Fibroblast of lung (primary cell): Measurements from ENCODE around the gene MAGI2. TPM values are rescaled to one million over a fixed set of nuclear protein-coding genes. Genes with fewer than 3 reads are reported as not detected.

ENCODE experiments used
- DNase-seq, 2 donors: peaks; one replicate each; pipeline versions ENCODE4 v3.0.0 to v3.0.0-alpha.2; 2010; ENCODE audit warnings: low read depth in 2 of 2
- H2AFZ ChIP-seq: 2 replicates; pipeline ENCODE4 v1.5.1; 2012; ENCODE audit warnings: low read length, control low read depth, inconsistent platforms
- H3K27ac ChIP-seq: 2 replicates; pipeline ENCODE4 v1.5.1; 2011; ENCODE audit warnings: low read length, control low read depth; ENCODE audit not compliant: insufficient read depth
- H3K27me3 ChIP-seq: 2 replicates; pipeline ENCODE4 v1.5.1; 2011; ENCODE audit warnings: mild to moderate bottlenecking, low read length; ENCODE audit not compliant: control insufficient read depth, insufficient read depth
- H3K36me3 ChIP-seq: 2 replicates; pipeline ENCODE4 v1.5.1; 2011; ENCODE audit warnings: low read length; ENCODE audit not compliant: control insufficient read depth, insufficient read depth
- H3K4me1 ChIP-seq: 2 replicates; pipeline ENCODE4 v1.5.1; 2011; ENCODE audit warnings: low read length; ENCODE audit not compliant: control insufficient read depth, insufficient read depth; ENCODE audit errors: extremely low read depth
- H3K4me2 ChIP-seq: 2 replicates; pipeline ENCODE4 v1.5.1; 2011; ENCODE audit warnings: low read length, control low read depth; ENCODE audit not compliant: insufficient read depth; ENCODE audit errors: extremely low read depth
- H3K4me3 ChIP-seq, 4 experiments: fragments of 200-600 bp in 1 of 4; sonication (generic) in 1 of 4; replicated peaks in 1 of 4; 2 replicates each; pipeline ENCODE4 v1.5.1; 2011 to 2016; ENCODE audit warnings: low read length in 4 of 4, low read depth in 3 of 4, mild to moderate bottlenecking in 3 of 4, control low read depth in 2 of 4, inconsistent platforms in 1 of 4, mixed read lengths in 1 of 4; ENCODE audit not compliant: insufficient read depth in 1 of 4; ENCODE audit errors: control extremely low read depth in 1 of 4
- H3K79me2 ChIP-seq: 2 replicates; pipeline ENCODE4 v1.5.1; 2012; ENCODE audit warnings: mild to moderate bottlenecking, low read length, inconsistent platforms; ENCODE audit not compliant: control insufficient read depth, insufficient read depth
- H3K9ac ChIP-seq: 2 replicates; pipeline ENCODE4 v1.5.1; 2011; ENCODE audit warnings: mild to moderate bottlenecking, low read length, control low read depth; ENCODE audit not compliant: insufficient read depth
- H3K9me3 ChIP-seq: 2 replicates; pipeline ENCODE4 v1.5.1; 2012; ENCODE audit warnings: low read depth, low read length; ENCODE audit not compliant: control insufficient read depth, insufficient read depth
- H4K20me1 ChIP-seq: 2 replicates; pipeline ENCODE4 v1.5.1; 2011; ENCODE audit warnings: low read length; ENCODE audit not compliant: control insufficient read depth, insufficient read depth; ENCODE audit errors: extremely low read depth
- EZH2 ChIP-seq: IDR thresholded peaks from 2 replicates; pipeline ENCODE4 v1.5.1; 2012; ENCODE audit warnings: low read length, control low read depth, mild to moderate bottlenecking; ENCODE audit errors: missing control alignments
- polyA plus RNA-seq, 2 donors: library from polyadenylated mRNA; depleted of rRNA in 1 of 2; stranded (reverse) in 1 of 2; unstranded in 1 of 2; fragments of >200 nt; gene quantifications; 2 replicates each; pipeline ENCODE4 v1.2.1, GENCODE V29; 2011 to 2012; ENCODE audit warnings: missing spikeins in 1 of 2
- total RNA-seq: library from RNA; depleted of rRNA; stranded (reverse); fragments of >200 nt; gene quantifications from 2 replicates; pipeline ENCODE4 v1.2.1, GENCODE V29; 2014
- TF ChIP-seq, protein P1 (sequence below), 2 donors: IDR thresholded peaks in 1 of 2; conservative IDR thresholded peaks in 1 of 2; 1 replicate in 1 of 2; 2 replicates in 1 of 2; pipeline ENCODE4 v1.5.1; 2011 to 2012; ENCODE audit warnings: low read length in 2 of 2, control low read depth in 1 of 2, inconsistent platforms in 1 of 2, low read depth in 1 of 2, mild to moderate bottlenecking in 1 of 2

MAGI2 gene
- total and polyA plus RNA-seq, 2 donors (not counting 1 experiment from before 2014, with no cell fraction given): 1.8 to 17.0 TPM

DNA sequence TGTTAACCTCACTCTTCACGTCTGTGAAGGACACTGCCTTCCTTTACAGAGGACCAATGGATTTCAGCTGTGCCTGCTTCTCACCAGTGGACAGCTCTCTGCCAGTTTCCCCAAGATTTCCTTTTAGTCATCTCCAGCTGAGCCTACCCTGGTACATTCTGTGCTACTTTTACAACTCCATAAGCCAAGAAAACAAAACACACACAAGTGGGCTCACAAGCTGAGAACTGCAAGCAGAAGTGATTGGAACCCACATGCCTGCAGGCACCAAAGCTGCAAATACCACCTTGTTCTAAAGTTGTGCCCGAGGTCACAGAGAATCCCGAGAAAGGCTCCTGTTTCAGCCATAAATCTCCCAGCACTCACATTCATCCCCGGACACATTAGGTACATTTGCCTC lies 1018.1 kb downstream of the MAGI2 start:
- no peak for DNase-seq
- no peak overlapping the region for H3K9ac ChIP-seq

DNA sequence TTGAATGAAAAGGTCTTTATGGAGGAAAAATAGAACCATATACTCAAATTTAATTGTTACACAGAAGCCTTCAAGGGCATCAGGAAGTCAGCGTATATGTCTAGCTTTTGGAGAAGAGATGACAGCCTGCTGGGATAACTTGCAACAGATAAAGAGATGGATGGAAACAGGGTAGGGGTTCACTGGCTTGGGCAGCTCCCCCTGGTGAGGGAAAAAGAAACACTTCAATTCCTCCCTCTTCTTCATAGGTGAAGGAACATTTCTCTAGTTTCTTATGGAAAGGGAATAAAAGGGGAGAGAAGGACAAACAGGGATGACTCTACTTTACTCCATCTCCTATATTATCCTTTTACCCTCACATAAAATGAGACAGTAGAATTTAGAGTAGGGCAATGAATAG lies 1019.2 kb downstream of the MAGI2 start:
- no peaks in the 10 kb centered on the region for H3K36me3 ChIP-seq
- H3K79me2 ChIP-seq: no peaks in the 10 kb centered on the region
- H3K4me3 ChIP-seq: no peak overlapping the region
- TF ChIP-seq EZH2: no peak
- TF ChIP-seq, protein P1, sequence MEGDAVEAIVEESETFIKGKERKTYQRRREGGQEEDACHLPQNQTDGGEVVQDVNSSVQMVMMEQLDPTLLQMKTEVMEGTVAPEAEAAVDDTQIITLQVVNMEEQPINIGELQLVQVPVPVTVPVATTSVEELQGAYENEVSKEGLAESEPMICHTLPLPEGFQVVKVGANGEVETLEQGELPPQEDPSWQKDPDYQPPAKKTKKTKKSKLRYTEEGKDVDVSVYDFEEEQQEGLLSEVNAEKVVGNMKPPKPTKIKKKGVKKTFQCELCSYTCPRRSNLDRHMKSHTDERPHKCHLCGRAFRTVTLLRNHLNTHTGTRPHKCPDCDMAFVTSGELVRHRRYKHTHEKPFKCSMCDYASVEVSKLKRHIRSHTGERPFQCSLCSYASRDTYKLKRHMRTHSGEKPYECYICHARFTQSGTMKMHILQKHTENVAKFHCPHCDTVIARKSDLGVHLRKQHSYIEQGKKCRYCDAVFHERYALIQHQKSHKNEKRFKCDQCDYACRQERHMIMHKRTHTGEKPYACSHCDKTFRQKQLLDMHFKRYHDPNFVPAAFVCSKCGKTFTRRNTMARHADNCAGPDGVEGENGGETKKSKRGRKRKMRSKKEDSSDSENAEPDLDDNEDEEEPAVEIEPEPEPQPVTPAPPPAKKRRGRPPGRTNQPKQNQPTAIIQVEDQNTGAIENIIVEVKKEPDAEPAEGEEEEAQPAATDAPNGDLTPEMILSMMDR (conservative IDR thresholded peaks at IDR 0.05 in 1 of 2, IDR thresholded peaks at IDR 0.05 in 1 of 2; ENCODE audit: low read depth in 1 of 2, low read length in 2 of 2): no peak
- no peaks in the 10 kb centered on the region for H3K27me3 ChIP-seq
- H3K9me3 ChIP-seq: no peaks in the 10 kb centered on the region
- peaks cover 7% of the 10 kb centered on the region for H3K4me1 ChIP-seq
- H2AFZ ChIP-seq: no peak overlapping the region
- H4K20me1 ChIP-seq: no peaks in the 10 kb centered on the region
- no peak overlapping the region for H3K4me2 ChIP-seq
- H3K27ac ChIP-seq: no peak overlapping the region
- no peak overlapping the region for H3K9ac ChIP-seq
- DNase-seq: no peak

More for the DNA sequence above, 1018.1 kb downstream of the MAGI2 start:
- Histone ChIP-seq H3K4me2 (no peak overlapping the region), H3K27ac (no peak overlapping the region), H3K36me3 (no peaks in the 10 kb centered on the region), H3K4me3 (no peak overlapping the region), H3K79me2 (no peaks in the 10 kb centered on the region), H3K27me3 (no peaks in the 10 kb centered on the region), H4K20me1 (no peaks in the 10 kb centered on the region), H3K9me3 (no peaks in the 10 kb centered on the region), H2AFZ (no peak overlapping the region), H3K4me1 (peaks cover 7% of the 10 kb centered on the region)
- no peak for TF ChIP-seq EZH2
- TF ChIP-seq, protein P1 (conservative IDR thresholded peaks at IDR 0.05 in 1 of 2, IDR thresholded peaks at IDR 0.05 in 1 of 2; ENCODE audit: low read depth in 1 of 2, low read length in 2 of 2): no peak

- Histone ChIP-seq H3K9me3 (no peaks in the 10 kb centered on the region), H3K9ac (no peak overlapping the region), H3K79me2 (no peaks in the 10 kb centered on the region), H3K36me3 (no peaks in the 10 kb centered on the region), H3K4me1 (peaks cover 7% of the 10 kb centered on the region), H2AFZ (no peak overlapping the region), H3K4me3 (no peak overlapping the region), H4K20me1 (no peaks in the 10 kb centered on the region), H3K27ac (no peak overlapping the region), H3K4me2 (no peak overlapping the region), H3K27me3 (no peaks in the 10 kb centered on the region)
- TF ChIP-seq EZH2: no peak
- TF ChIP-seq, protein P1 (conservative IDR thresholded peaks at IDR 0.05 in 1 of 2, IDR thresholded peaks at IDR 0.05 in 1 of 2; ENCODE audit: low read depth in 1 of 2, low read length in 2 of 2): no peak
- DNase-seq: peak in 1 of 2 donors; percentile 1
These were observed 1020.0 kb downstream of the MAGI2 start for GRCh38 chr7:78433421-78433820.
